Stimulated activated CD8-positive, alpha-beta memory T cell treated with anti-CD3 and anti-CD28 coated beads, Interleukin-7, amount 100 ng/mL, for 1 hour (primary cell): ENCODE results near the gene NRG2.

Experiments
- DNase-seq, 2 donors: peaks; one replicate each; pipeline ENCODE4 v3.0.0-alpha.2; 2020; ENCODE audit warnings: low read depth in 2 of 2

The NRG2 gene

GRCh38 chr5:140041099-140041491, 2.0 kb downstream of the NRG2 start:
- DNase-seq, result no peak

- DNase-seq, result no peak
Measured at GRCh38 chr5:140040358-140040757, 2.7 kb downstream of the NRG2 start.

- no peak for DNase-seq
Measured at GRCh38 chr5:140039561-140039960, 3.5 kb downstream of the NRG2 start.

GRCh38 chr5:140038373-140038957, 4.6 kb downstream of the NRG2 start:
- no peak for DNase-seq

GRCh38 chr5:140037012-140037411, 6.1 kb downstream of the NRG2 start:
- DNase-seq, result no peak

GRCh38 chr5:140035881-140036280, 7.2 kb downstream of the NRG2 start:
- no peak for DNase-seq

GRCh38 chr5:140033037-140033760, 9.9 kb downstream of the NRG2 start:
- DNase-seq, result no peak

GRCh38 chr5:140032296-140032695, 10.8 kb downstream of the NRG2 start:
- no peak for DNase-seq

- no peak for DNase-seq
Measured at GRCh38 chr5:140027807-140028206, 15.3 kb downstream of the NRG2 start.

- no peak for DNase-seq
Measured at GRCh38 chr5:140025736-140026135, 17.4 kb downstream of the NRG2 start.

- DNase-seq, result no peak
Measured at GRCh38 chr5:140024928-140025327, 18.2 kb downstream of the NRG2 start.

GRCh38 chr5:140023611-140024191, 19.4 kb downstream of the NRG2 start:
- no peak for DNase-seq

GRCh38 chr5:140020601-140021177, 22.4 kb downstream of the NRG2 start:
- no peak for DNase-seq

- DNase-seq, result no peak
Measured at GRCh38 chr5:140018920-140019644, 24.0 kb downstream of the NRG2 start.

- no peak for DNase-seq
Measured at GRCh38 chr5:140018517-140018916, 24.6 kb downstream of the NRG2 start.

GRCh38 chr5:140018096-140018481, 25.0 kb downstream of the NRG2 start:
- DNase-seq, result no peak

GRCh38 chr5:140017397-140018095, 25.6 kb downstream of the NRG2 start:
- DNase-seq, result no peak

- no peak for DNase-seq
Measured at GRCh38 chr5:140015706-140016105, 27.4 kb downstream of the NRG2 start.

GRCh38 chr5:140014751-140015150, 28.3 kb downstream of the NRG2 start:
- DNase-seq, result no peak

- no peak for DNase-seq
Measured at GRCh38 chr5:140013536-140013935, 29.6 kb downstream of the NRG2 start.

GRCh38 chr5:140012443-140012842, 30.7 kb downstream of the NRG2 start:
- DNase-seq, result no peak
